SW480 (cell line): ENCODE results near the gene KISS1R.
A peak's percentile ranks its signal among the peaks of the same experiment; 100 is the strongest.
"Not testable (repeated sequence)": the region's sequence is repeated elsewhere in the genome, so short reads cannot be mapped to it uniquely, and the experiment has no call there.

Experiments
- DNase-seq: peaks from one replicate; pipeline ENCODE4 v3.0.0-alpha.2; 2016; ENCODE audit warnings: low spot score

The KISS1R gene

GRCh38 chr19:917323-918151 is at the start of gene KISS1R:
Gene KISS1R, plus strand, starts transcription at chr19:917333. Its CDS starts 170 bp downstream, at chr19:917503.
- peak; percentile 55 for DNase-seq

DNA sequence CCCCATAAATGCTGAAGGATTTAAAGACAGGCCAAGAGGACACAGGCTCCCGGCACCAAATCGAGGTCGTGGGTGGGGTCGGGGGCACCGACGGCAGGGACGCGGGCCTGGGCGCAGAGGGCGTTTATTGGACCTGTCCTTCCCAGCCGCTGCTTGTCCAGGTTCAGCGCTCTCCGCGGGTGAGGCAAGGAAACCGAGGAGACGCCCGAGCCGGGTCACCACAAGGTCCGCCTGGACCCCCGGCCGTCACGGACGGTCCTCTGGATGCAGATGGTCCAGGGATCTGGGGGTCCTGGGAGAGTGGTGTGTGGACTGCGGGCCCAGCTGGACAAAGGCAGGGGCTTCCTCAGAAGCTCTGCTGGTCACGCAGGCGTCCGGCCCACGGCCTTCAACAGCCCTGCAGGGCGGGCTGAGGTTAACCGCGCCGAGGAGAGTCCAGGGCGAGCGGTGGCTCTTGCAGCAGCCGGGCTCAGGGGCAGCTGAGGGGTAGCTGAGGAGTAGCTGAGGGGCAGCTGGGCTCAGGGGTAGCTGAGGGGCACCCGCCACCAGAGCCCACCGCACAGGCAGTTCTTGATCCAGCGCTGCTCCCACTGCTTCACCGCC is 49.2 kb upstream of the KISS1R start:
- DNase-seq, result no peak

DNA sequence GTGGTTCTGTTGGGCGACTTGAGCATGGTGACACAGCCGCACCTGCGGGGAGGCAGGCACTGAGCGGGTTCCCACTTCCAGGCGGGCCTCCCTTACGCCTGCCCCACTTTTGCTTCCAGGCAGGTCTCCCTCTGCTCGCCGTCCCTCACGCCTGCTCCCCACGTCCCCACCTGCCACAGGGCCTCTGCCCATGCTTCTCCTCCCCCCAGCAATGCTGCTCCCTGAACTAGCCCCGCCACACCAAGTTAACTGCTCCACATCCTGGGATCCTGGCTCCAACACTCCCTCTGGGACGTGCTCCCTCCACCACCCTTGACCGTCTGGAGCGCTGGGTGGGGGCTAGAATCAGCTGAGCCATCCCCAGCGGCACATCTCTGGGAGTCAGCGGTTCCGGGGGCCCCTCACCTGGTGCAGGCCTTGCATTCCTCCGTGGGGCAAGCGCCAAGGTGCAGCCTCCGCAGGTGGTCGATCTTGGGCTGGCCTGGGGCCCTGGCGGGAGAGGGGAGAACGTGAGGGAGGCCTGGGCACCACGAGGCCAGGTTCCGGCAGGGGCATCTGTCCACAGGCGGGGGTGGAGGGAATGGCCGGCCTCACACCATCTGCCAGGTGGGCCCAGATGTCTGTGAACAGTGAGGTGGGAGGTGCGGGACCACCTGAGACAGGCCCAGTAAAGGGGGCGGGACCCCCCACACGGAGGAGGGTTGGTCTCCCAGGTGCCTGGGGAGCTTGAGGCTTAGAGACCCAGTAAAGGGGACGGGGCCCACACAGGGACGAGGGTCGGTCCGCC is 48.5 kb upstream of the KISS1R start:
- DNase-seq, result no peak

GRCh38 chr19:869245-870177 is 47.6 kb upstream of the KISS1R start:
- DNase-seq, result no peak

- DNase-seq, result no peak
Measured at GRCh38 chr19:870314-870713, 46.8 kb upstream of the KISS1R start.

DNA sequence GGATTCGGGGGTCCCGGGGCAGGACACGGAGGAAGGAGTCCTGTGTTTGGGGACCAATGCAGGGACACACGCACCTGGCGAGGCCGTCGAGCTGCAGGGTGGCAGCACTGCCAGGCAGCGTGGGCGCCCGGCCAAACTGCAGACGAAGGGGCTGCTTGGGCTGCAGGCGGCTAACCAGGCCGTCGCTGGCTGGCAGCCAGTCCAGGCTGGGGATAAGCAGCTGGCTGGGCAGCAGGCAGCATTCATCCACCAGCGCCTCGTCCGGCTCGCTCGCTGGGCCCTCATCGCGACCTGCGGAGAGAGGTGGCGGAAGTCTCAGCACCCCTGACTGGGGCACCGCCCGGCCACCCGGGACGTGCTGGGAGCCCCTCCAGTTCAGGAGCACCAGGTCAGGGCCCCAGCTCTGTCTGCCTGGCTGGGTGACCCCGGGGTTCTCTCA is 46.2 kb upstream of the KISS1R start:
- DNase-seq, result no peak

DNA sequence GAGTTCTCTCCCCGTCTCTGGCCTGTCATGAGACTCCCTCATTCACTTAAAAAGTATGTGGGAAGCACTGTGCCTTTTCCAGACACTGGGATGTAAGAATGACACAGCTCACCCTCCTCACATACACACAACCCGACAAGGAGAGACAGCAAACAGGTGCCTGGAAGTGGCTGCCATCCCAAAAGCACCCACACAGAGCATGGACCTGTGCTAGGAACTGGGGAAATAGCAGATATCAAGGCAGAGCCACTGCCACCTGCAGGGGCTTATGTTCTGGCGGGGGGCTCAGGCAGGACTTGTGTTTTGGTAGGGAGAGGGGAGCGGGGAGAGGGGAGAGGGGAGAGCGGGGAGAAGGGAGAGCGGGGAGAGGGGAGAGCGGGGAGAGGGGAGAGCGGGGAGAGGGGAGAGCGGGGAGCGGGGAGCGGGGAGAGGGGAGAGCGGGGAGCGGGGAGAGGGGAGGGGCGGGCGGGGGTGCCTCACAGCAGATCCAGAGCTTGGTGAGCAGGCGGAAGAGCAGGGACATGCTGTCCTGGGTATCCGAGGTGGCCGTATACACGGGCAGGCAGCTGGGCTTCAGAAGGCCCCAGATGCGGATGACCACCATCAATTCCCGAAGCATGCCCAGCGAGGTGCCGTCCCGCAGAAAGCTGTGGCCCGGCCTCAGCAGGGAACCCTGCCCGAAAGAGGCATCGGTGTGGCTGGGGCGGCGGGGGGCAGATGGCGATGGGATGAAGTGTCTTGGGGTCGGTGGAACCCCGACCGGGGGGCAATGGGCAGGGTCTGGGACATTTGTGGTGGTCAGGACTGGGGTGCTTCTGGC is 45.5 kb upstream of the KISS1R start:
- no peak for DNase-seq

DNA sequence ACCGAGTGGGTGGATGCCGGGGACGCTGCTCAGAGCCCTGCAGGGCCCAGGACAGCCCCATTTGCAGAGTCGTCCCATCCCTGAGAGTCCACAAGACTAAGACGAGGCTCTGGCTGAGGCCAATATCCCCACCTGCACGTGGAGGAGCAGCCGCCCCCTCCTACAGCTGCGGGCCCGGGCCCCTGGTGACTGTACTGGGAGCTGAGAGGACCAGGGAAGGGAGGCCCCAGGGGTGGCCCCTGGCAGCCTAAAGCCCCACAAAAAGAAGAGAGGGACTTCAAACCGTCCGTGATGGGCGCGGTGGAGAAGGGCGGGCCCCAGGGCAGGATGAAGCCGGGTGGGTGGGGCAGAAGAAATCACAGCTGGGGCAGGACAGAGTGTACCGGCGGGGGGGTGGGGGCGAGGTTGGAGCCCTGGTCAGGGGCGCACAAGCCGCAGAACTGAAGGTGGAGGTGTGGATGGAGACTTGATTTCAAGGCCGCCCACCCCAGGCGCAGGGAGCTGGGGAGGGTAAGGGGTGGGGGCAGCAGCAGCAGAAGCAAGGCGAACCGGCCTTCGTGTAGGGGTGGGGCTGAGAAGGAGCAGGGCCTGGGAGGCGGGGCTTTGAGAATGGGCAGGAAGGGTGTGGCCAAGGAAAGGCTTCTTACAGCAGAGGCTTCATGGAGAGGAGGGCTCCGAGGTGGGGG is 44.7 kb upstream of the KISS1R start:
- peak; percentile 64 for DNase-seq

GRCh38 chr19:873084-873483 is 44.0 kb upstream of the KISS1R start:
- peak; percentile 58 for DNase-seq

- no peak for DNase-seq
Measured at GRCh38 chr19:873561-874041, 43.5 kb upstream of the KISS1R start.

- no peak for DNase-seq
Measured at GRCh38 chr19:875265-875879, 41.8 kb upstream of the KISS1R start.

DNA sequence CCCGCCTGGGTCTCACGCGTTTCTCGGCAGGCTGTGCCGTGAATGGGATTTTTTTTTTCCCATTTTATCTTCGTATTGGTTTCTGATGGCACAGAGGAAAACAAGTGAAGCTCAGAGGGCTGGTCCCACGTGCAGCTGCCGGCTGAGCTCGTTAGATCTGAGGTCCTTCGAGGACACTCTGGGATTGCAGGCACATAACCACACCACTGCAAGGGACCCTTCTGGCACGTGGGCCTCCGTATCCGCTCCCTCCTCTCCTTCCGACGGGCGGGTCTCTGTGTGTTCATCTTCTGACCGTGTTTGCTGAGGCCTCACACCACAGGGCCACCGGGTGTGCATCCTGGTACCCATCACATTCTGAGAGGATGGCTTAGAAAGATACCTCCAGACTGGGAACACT is 41.0 kb upstream of the KISS1R start:
- DNase-seq, result no peak

DNA sequence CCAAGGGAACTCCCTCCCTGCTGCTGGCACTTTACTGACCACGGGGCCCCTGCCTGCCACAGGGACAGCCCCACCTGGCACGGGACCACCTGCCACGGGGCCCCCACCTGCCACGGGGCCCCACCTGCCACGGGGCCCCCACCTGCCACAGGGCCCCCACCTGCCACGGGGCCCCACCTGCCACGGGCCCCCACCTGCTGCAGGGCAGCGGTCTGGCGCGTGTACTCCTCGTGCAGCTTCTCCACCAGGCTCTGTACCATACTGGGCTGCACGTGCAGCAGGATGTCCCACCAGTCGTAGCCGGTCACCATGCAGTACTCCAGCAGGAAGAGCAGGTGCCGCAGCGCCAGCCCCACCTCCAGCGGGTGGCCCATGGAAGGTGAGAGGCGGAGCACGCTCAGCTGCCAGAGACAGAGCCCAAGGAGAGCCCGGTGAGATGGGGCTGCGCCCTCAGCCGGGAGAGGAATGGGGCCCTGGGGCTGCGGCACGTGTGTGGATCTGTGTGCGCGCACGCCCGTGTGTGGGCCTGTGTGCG is 40.3 kb upstream of the KISS1R start:
- DNase-seq, result no peak

GRCh38 chr19:877992-878660 is 39.0 kb upstream of the KISS1R start:
- not testable (repeated sequence) for DNase-seq

DNA sequence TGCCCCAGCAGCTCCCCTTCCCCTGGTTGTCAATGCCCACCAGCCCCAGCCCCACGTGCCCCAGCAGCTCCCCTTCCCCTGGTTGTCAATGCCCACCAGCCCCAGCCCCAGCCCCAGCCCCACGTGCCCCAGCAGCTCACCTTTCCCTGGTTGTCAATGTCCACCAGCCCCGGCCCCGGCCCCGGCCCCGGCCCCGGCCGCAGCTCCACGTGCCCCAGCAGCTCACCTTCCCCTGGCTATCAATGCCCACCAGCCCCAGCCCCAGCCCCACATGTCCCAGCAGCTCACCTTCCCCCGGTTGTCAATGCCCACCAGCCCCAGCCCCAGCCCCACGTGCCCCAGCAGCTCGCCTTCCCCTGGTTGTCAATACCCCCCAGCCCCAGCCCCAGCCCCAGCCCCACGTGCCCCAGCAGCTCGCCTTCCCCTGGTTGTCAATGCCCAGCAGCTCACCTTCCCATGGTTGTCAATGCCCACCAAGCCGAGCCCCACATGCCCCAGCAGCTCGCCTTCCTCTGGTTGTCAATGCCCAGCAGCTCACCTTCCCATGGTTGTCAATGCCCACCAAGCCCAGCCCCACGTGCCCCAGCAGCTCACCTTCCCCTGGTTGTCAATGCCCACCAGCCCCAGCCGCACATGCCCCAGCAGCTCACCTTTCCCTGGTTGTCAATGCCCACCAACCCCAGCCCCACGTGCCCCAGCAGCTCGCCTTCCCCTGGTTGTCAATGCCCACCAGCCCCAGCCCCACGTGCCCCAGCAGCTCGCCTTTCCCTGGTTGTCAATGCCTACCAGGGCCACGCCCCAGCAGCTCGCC is 38.2 kb upstream of the KISS1R start:
- not testable (repeated sequence) for DNase-seq

DNA sequence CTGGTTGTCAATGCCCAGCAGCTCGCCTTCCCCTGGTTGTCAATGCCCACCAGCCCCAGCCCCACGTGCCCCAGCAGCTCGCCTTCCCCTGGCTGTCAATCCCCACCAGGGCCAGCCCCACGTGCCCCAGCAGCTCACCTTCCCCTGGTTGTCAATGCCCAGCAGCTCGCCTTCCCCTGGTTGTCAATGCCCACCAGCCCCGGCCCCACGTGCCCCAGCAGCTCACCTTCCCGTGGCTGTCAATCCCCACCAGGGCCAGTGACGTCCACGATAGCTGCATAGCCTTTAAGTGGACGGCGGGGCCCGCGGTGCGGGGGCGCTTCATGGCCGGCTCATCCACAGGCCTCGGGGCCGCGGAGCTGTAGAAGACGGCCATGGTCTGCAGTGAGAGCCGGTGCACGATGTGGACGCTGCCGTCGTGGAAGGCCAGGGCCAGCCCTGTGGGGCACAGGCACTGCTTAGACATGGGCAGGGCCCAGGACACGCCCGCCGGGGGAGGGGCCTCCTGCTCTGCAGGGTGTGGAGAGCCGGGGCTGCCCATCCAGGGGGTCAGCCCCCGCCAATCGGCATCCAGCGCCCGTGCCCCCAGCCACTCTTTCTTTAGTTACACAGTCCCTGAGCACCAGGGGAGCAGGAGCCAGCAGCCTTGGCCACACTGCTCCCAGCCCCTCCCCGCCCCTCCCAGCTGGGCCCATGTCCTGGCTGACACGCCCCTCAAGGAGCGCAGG is 37.3 kb upstream of the KISS1R start:
- no peak for DNase-seq
